GM21737 (cell line): ENCODE results near the gene AGBL1.
"Not testable (repeated sequence)": the region's sequence is repeated elsewhere in the genome, so short reads cannot be mapped to it uniquely, and the experiment has no call there.

Experiments
- ATAC-seq: cut with Tn5 transposase; IDR thresholded peaks from one replicate; pipeline ENCODE4 v1.9.1; 2021; ENCODE audit warnings: mild to moderate bottlenecking, moderate library complexity; ENCODE audit not compliant: unreplicated experiment

Gene AGBL1

DNA sequence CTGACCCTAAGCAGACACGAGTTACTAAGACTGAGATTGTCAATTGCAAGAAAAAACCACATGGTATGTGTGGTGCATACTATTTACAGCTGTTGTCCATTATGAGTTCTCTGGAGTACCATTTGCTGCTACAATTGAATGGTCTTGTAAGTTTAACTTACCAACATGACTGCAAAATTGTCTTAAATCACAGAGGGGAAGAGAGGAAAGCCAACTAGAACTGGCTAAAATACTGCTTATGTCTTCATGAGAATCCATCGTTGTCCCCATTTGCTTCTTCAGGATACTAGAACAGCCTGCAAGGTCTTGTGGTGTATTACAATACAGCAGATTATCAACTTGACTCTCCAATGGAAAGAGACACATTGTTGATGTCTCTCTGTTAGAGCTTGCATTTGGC, 313.2 kb downstream of the AGBL1 start:
- no peak for ATAC-seq

DNA sequence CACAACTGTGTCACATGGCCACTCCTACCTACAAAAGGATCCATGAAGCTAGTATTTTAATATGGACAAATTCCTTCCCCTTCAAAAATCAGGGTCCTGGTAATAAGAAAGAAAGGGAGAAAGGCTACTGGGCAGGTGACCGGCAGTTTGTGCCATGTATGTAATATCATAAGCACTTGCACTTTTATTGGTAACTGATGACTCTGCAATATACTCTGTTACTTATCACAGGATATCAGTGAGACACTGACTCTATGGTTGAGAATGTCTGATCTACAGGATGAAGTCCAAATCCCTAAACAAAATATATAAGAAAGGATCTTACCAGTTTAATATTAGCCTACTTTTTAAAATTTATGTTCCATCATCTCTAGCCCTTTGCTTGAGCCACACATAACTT, 315.2 kb downstream of the AGBL1 start:
- ATAC-seq, result no peak

DNA sequence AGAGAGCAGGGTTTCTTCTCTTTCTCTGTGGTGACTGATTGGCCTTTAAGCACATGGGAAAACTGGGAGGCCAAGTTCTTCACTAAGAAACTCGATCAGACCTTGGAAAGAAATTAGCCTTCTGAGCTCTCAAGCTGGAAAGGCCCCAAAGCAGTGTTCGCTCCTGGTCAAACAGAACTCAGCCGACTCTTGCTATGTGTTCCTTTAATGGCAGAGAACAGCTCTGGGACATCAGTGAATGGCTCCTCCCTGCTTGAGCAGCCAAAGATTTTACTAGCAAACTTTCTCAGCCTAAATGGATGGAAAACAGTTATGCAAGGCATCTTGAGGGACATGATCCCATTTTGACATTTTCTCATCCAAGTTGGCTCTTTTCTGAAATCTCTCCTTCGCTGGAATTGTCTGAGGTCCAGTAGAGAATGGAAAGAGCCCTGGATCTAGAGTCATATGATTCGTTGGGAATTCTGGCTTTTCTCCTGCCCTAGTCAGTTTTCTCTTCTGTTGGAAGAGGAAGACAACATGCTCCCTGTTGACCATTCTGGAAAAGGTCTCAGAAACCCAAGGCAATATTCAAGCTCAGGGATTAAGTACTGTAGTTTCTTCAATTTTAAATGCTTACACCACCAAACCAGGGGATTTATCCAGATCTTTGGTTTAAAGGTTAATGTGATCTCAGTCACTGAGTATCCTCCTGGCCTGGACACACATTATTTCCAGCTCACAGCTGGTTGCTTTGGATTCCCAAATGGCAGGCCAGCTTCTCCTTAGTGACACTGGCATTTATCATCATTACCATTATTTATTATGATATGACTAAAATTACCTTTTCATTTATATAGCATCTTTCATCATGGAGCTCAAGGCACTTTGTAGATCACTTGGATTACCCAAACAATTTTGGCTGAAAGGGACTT, 319.6 kb downstream of the AGBL1 start:
- ATAC-seq, result no peak

DNA sequence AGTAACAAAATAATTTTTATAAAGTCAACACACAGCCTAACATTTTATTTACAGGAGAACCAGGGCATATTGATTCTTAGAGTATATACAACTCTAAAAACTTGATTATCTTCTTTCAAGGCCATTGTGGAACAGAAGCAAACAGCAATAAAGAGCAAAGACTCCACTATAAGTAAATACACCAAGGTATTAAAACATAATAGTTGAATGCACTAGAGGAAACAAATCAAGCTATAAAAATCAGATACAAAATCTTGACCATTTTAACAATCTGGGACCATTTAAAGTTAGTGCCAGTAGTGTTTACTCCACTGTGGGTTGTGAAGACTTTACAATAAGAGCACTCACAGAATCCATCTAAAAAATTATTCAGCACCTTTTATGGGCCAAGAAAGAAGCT, 323.6 kb downstream of the AGBL1 start:
- ATAC-seq, result no peak

DNA sequence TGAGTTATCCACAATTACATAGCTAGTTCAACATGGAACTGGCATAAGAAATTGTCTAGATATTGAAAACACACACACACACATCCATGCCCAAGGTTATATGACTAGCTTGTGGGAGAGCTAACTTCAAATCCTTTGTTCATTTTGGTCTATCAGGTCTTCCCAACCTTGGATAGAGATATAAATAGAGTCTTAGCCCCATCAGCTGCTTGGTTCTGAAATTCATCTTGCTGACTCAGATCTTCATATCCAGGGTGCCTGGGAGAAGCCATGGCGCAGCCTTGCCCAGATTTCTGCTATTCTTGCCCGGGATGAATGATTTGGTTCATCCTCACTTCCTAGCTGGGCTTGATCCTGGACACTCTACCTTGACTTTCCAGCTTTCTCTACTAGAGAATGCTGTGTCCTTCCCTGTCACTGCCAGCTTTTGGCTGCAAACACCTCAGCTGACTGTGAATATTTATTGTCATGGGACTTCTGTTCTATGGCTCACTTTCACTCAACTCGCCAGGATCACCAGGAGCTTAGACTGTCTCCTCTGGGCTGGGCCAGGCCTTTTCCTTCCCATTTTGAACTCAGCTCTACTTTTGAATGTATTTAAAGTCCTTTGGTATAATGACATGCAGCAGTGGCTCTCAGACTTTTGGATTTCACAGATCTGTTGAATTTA, 324.4 kb downstream of the AGBL1 start:
- no peak for ATAC-seq

DNA sequence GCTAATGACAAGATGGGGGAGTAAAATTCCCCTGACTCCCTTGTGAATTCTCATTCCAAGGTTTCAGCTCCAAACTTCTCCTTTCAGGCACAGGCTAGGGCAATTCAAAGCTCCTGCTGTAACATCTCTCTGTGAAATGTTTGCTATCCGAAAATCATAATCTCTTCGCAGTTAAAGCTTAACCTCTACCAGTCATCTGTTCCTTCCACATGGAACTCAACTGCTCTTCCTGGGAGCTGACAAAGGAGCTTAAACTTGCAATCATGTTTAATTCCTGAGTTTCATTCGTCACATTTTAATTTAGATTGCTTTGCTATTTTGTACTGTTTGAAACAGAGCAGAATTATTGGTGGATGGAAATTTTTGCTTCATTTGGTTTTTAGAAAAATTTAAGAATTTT, 328.6 kb downstream of the AGBL1 start:
- ATAC-seq, result no peak

DNA sequence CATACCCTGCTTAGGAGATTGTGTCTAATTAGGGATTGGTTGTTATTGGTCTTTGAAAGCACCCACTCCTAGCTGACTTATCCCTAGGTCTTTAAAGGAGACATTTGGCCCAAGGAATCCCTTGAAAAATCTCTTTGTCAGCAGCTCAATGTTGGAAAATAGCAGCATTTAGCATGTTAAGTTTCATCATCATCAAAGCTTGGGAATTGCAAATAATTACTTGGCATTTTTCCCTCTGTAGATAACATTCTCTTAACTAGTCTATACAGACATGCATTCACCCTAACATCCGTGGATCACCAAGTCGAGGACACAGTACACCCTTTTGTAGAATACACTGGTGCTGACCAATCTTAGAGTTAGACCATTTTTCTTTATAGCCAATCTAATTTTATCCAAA, 332.2 kb downstream of the AGBL1 start:
- ATAC-seq, result no peak

DNA sequence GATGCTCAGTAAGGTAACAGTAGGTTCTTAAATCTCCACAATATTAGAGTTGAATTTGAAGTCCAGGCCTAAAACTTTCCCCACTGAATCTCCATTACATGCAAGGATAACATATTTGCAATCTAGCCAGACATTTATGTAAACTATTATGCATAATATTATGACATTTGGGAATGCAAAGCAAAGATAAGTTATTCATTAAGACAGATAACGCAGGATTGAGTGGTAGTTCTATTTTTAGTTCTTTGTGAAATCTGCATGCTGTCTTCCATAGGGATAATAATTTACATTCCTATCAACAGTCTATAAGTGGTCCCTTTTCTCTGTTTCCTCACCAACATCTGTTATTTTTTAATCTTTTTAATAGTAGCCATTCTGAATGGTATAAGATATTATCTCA, 333.5 kb downstream of the AGBL1 start:
- no peak for ATAC-seq

DNA sequence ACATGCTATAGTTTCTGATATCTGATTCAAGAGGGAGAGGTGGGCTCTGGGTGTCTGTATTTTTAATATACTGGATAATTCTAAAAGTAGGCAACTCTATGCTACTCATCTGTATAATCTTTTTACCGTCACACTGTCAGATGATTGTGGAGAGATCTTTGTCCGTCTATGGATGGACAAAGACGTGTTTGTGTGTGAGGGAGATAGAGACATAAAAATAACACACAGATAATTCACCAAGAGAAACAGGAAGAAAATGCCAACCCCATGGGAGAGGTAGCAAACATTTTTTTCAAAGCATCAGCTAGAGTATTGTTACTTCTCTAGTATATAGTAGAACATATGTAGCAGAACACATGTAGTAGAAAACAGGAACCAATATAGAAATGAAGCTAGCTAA, 346.1 kb downstream of the AGBL1 start:
- no peak for ATAC-seq

DNA sequence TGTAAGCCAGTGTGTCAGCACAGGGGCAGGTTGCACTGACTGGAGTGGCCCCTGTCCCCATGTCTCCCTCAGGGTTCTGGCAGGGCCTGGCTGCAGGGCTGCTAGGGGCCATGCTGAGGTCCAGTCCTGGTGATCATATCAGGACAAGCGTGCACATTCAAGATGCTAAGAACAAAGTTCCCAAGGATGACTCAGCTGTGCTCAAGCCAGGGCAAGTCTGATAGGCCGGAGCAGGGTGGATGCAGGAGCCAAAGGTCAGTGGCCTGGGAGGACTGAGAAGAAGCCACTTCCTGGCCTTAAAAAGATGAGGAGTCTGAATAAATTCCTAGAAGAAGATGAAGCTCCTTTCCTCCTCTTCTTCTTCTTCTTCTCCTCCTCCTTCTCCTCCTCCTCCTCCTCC, 353.2 kb downstream of the AGBL1 start:
- ATAC-seq, result no peak

DNA sequence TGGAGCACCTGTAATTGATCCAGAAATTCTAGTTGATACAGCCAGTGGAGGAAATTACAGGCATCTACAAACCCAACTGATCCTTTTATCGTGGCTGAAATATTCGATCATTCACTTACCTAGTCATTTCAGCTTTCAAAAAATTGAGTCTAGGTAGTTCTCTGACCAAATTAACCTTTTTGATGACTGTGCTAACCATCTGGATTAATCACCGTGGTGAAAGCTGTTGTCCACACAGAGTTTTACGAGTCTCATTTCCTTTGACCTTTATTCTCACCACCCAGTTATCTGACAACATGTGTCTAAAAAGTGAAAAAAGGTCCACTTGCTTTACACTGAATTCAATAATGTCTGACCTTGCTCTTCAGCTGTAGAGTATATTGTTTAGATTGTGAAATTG, 354.3 kb downstream of the AGBL1 start:
- ATAC-seq, result no peak

DNA sequence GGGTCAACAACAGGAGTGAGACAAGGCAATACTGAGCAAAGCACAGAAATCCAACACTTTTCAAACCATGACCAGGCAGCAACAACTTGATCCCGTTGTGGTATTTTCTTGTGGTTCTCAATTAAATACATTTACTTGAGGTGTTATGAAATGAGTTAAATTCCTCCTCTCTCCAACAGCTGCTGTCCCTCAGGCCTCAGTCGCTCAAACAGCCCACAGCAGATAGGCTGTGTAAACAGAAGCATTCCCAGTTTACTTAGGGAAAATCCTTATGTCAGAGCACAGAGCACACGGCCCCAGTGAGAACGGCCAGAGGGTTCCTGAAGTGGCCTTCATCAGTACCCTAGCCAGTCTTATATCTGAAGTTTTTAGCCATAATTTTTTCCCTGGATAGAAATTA, 359.9 kb downstream of the AGBL1 start:
- ATAC-seq, result no peak

DNA sequence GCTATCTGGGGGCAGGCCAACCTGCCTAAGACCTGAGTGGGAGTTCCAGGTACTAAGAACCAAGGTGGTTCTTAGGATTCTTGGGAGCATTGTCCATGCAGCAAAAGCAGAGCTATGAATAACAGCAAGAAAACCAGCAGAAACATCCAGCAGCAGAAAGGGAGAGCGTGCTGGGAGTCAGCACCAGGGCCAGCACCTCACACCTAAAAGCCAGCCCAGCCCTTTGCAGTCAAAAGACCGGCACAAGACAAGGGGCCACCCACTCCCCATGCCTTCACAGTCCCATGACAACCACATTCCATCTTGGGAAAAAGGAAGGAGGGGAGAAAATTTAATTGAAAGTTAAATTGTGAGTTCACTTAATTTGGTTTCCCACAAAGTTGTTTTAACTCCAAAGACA, 364.9 kb downstream of the AGBL1 start:
- no peak for ATAC-seq

DNA sequence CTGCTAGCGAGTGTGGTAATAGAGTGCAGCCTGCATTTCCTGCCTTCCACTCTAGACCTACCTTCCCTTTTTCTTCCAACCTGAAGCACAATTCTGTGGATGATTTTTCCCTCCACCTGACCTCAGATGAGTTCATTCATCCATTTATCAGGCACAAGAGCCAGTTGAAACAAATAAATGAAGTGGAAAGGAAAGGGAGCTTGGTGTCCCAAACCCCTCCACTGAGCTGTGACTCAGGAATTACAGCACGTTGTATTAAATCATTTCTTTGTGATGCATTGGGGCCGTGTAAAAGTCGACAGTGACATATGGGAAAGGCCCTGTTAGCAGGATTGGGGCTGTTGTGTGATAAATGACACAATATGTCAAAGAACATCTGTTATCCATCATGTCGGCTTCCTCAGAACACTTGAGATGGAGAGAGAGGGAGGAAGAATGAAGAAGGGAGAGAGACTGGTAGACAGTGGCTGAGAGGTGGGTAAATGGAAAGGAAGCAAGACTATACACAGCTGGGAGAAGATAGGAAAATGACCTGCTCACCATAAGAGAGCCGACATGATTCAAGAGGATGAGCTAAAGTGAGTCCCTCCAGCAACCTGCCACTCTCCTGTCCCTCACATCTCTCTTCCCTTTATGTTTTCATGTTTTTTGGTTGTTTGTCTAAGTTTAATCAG, 366.0 kb downstream of the AGBL1 start:
- no peak for ATAC-seq

DNA sequence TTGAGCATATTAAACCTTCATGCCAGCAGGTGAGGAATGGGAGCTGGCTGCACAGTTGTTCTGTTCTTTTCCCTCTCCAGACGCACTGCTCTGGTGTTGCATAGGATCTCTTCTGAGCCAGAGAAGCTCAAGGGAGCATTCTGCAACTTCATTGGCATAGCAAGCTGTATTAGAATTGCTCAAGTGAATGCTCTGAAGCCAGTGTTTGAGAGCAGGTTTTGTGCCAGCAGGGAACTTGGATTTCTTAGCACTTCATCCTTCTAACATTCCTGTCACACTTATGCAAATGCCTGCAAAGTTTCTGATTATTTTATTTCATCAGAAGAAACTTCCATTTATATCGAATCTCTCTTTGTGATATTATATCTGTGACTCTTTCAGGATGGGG, 366.6 kb downstream of the AGBL1 start:
- no peak for ATAC-seq

DNA sequence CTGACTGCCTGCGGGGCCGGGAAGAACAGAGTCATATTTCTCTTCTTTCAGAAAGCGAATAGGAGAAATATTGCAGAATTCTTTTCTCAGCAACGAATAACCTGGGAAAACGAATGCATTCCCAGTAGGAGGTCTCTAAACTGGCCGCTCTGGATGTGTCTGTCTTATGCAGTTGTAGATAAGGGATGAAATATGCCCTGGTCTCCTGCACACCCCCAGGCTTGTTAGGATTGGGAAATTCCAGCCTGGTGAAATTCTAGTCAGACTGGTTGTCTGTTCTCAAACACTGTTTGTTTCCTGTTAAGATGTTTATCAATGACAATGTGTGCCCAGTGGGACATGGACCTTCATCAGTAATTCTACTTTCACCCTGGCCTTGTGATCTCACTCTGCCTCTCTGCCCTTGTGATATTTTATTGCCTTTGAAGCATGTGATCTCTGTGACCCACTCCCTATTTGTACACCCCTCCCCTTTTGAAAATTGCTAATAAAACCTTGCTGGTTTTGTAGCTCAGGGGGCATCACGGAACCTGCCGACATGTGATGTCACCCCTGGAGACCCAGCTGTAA, 385.9 kb downstream of the AGBL1 start:
- ATAC-seq, result not testable (repeated sequence)

DNA sequence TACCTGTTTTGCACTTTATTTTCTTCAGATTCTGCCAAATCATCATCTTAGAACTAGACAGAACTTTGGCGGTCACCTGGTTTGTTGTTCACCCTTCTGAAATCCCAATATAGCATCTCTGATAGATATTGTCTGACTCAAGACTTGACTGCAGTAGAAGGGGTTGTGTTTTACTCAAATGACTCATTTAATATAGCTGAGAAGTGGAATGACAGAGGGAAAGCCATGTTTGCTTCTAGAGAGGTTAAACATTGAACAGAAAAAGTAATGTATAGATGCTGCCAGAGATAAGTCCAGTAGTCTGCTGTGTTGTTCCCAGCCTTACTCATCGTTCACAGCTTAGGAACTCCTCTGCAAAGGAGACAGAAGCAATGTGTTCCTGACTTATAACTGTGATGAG, 402.0 kb downstream of the AGBL1 start:
- ATAC-seq, result no peak

DNA sequence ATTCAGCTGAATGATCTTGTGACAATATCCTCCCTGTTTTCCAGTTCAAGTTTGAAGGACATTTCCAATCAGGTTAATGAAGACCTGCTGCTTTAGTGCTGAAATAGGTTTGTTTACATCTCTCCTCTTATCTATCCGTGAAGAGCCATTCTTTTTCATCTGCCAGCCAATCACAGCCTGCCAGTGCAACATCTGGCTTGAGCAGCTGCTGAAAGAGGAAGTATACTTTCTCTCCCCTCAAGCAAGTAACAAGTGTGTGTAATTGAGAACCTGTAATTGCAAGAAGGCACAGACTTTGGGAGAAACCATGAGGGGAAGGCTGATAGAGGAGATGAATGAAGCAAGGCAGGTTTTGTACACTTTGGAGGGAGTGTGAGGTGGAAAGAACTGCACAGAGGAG, 404.3 kb downstream of the AGBL1 start:
- ATAC-seq, result no peak

DNA sequence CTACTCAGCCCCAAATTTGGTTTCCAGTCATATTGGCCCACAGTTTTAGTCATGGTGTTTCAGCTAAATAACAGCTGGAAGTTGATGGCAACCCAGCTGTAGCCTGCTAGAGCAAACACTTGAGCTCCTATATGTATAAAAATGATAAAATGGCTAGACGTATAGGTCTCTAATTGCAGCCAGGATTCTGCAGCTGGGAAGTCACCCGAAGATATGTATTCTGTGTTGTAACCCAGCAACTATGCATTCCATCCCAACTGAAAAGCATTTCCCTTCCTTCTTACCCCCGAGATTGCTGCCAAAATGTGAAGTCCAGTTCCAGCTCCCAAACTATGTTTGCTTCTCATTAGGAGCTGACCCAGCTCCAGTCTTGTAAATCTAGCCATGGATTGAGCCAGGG, 408.4 kb downstream of the AGBL1 start:
- ATAC-seq, result no peak

DNA sequence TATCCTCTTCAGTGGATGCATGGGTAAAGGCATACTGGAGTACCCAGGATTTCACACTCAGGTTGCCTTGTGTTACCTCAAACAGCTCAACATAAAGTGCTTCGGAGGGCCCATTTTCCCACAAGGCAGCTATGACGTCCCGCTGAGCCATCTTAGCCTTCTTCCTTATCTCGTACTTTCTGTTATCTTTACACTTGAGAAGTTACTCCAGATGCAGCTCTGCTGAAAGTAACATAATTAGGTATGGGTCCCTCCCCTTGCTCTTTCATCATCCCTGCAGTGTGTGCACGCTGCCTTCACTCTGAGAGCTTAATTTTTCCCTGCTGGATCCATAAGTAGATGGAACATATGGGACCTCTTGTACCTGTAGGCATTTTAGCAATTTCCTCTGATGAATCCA, 410.3 kb downstream of the AGBL1 start:
- no peak for ATAC-seq

DNA sequence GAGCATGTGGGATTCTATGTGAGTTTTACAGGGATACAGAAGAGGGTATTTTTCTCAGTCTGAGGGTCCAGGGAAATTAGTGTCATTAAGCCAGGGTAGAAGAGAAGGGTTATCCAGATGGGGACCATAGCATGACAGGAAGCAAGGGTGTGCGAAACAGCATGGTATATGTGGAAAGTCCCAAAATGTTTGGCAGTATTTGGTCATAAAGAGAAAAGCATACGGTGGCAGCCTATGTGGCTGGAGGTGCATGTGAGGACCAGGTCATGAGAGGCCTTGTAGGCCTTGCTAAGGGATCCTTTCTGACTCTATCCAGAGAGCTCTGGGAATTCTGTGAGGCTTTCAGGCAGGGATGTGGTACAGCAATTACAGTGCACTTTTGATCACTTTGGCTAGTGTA, 411.4 kb downstream of the AGBL1 start:
- ATAC-seq, result no peak

DNA sequence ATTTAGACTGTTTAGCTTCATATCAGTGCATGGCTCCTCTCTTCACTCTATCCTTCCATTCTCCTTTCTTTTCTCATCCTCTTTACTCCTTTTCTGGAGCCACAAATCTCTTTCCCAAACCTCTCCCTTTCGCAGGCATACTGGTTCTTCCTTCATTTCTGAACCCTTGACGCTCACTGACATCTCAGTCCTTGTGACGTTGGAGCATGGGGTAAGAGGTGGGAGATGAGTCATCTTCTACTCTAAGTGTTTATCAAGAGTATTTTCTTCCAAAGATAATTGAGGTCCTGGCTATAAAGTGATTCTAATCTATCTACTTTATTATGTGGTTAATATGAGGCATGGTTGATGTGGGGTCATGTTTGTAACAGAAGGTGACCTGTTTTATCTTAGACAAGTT, 414.2 kb downstream of the AGBL1 start:
- ATAC-seq, result no peak
